Dermis microvascular lymphatic vessel endothelial cell (primary cell): Measurements from ENCODE around the gene AFG3L2. TPM values are rescaled to one million over a fixed set of nuclear protein-coding genes. Genes with fewer than 3 reads are reported as not detected.
"Not testable (repeated sequence)": the region's sequence is repeated elsewhere in the genome, so short reads cannot be mapped to it uniquely, and the experiment has no call there.

Source experiments
- DNase-seq, 2 donors: peaks; one replicate each; pipeline versions ENCODE4 v3.0.0 to v3.0.0-alpha.2; 2010; ENCODE audit warnings: low read depth in 2 of 2
- total RNA-seq: library from RNA; depleted of rRNA; stranded (reverse); fragments of >200 nt; gene quantifications from 2 replicates; pipeline ENCODE4 v1.2.1, GENCODE V29; 2014

AFG3L2 gene
- 33.4 and 36.8 TPM in 2 replicates for total RNA-seq

GRCh38 chr18:12376754-12377555 is at the start of gene AFG3L2:
TSS of gene AFG3L2 (minus strand) at chr18:12377227. CDS start at chr18:12377082, 145 bp downstream.
- DNase-seq, result peak; percentile 93 to 99

- no peak for DNase-seq
These were observed 47.2 kb upstream of the AFG3L2 start for GRCh38 chr18:12424252-12424651.

GRCh38 chr18:12423820-12424219 is 46.8 kb upstream of the AFG3L2 start:
- no peak for DNase-seq

DNA sequence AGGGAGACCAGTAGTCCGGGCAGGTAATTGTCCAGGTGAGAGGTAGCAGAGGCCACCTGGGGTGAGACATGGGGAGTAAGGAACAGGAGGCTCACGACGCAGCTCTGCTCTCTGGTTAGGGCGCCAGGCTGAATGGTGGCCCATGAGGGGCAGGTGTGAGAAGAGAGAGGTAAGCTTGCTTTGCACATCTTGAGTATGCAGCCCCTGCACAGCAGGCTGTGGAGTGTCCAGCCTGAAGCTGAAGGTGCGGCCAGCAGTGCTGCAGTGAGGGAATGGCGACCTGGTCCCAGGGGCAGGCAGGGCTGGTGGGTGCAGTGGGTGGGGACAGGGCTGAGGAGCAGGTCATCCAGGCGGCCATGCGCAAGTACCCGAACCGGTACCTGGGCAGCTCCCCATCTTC is 46.4 kb upstream of the AFG3L2 start:
- no peak for DNase-seq

DNA sequence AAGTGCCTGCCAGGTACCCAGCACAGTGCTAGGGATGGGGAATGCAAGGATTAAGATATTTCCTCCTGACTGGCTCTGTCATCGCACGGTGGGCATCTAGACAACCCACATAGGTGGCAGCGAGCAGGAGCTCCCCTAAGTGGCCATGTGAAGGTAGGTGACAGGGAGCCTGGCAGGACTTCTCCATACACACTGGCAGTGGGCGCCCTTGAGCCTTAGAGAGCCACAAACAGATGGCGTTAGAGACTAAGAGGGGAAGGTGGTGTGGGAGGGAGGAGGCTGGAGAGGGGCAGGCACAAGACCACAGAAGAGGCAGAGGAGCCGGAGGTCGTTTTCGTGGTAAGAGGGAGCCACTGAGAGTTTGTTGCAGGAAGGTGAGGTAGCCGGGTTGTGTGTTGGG is 45.9 kb upstream of the AFG3L2 start:
- peak in 1 of 2 donors; percentile 39 for DNase-seq

GRCh38 chr18:12421732-12422131 is 44.7 kb upstream of the AFG3L2 start:
- no peak for DNase-seq

DNA sequence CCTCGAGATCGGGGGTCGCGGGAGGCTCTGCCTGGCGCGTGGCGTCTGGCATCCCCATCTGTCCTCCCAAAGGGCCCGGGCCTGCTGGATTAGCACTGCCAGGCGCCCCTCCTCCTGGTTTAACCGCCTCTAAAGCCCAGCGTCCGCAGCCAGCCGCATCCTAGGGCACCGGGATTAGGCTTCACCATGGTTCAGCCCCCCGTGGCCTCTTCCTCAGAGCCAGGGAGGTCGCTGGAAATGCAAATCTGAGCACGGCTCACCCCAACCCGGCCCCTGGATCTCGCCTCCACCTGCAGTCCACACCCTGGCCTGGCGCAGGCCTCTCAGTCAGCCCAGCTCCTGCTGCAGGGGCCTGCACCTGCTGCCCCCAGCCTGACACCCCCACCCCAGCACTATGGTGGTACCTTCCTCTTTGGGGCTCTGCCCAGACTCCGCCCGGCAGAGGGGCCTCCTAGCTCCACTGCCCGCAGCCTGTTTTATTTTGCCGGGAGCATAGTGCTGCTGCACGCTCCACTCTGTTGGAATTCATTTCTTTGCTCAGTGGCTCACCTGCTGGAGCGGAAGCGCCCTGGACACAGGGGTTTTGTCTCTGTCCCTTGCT is 43.9 kb upstream of the AFG3L2 start:
- no peak for DNase-seq

GRCh38 chr18:12417687-12418086 is 40.7 kb upstream of the AFG3L2 start:
- DNase-seq, result no peak

GRCh38 chr18:12416098-12416729 is 39.2 kb upstream of the AFG3L2 start:
- no peak for DNase-seq

GRCh38 chr18:12411456-12411855 is 34.4 kb upstream of the AFG3L2 start:
- no peak for DNase-seq

DNA sequence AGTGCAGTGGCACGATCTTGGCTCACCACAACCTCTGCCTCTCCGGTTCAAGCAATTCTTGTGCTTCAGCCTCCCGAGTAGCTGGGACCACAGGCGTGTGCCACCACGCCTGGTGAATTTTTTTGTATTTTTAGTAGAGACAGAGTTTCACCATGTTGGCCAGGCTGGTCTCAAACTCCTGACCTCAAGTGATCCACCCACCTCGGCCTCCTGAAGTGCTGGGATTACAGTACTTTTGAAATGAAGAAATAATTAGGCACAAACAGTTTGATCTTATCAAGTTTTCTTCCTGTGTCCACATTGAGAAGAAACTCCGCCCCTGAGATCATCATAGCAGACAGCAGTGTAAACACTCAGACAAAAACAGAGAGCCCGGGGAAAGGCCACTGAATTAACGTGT is 33.7 kb upstream of the AFG3L2 start:
- not testable (repeated sequence) for DNase-seq

DNA sequence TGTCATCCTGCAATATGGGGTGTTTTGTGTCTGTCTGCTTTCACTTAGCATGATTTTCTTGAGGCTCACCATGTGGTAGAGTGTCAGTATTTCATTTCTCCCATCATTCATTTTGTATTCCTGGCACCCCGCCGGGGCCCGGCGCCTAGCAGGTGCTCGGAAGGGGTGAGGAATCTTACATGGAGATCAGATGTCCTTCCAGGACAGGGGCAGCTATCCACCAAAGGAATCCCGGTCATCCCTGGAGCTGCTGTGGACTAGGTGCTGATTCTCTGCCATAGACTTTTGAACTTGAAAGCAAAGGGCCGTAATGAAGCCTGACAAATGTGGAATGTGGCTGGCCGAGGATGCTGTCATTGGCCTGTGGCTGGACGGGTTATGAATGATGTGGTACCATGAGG is 33.1 kb upstream of the AFG3L2 start:
- no peak for DNase-seq

GRCh38 chr18:12409469-12409868 is 32.4 kb upstream of the AFG3L2 start:
- DNase-seq, result no peak

DNA sequence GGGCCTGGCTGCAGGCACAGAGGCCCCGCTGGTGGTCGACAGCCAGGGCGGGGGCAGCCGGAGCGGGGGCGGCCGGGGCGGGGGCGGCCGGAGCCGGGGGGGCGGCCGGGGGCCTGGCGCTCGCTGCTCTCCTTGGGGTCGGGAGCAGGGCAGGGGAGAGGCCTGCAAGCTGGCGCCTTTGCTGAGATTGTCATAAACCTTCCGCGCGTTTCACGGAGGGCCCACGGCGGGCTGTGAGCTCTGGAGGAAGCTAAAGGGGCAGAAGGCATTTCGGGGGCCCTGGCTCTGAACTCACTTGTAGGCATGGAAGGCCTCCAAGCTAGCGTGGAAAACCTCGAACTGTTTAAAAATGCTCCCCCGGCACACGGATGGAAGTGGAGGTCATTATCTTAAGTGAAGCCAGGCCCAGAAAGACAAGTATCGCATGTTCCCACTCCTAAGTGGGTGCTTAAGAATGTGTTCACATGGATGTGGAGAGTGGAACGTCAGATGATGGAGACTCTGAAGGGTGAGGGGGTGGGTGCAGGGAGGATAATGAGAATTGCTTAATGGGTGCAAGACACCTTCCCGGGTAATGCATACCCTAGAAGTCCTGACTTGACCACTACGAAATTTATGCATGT is 31.3 kb upstream of the AFG3L2 start:
- no peak for DNase-seq

DNA sequence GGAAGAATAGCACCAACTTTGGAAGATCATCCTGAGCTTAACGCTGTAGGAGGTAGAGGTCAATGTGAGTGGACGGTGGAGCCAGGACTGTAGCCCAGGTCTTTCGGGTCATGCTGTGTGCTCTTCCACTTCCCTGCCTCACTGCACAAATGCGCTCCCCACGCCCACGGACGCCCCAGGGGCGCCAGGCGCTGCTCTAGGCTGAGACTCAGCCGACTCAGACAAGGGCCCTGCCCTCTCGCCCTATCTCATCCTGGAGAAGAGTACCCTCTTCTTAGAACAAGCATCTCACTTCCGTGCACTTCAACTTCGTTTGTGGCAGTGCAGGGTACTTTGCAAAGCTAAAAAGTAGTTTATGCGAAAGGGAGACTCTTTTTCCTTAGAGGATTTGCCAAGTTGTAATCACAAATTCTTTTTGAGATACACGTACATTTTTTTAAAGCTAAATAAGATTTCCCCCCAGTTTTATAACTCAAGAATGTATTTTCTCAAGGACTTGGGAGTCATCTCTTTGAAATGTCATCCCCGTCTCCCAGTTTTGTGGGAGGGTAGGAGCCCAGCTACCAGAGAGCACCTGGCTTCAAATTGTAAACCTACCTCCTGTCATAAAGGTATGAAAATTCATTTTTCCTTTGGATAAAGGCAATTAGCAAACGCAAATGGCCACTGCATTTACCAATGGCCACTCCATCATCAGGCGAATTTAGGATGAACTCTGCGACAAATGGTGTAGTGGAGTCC is 29.5 kb upstream of the AFG3L2 start:
- DNase-seq, result no peak

- no peak for DNase-seq
These were observed 28.0 kb upstream of the AFG3L2 start for GRCh38 chr18:12405066-12405465.

GRCh38 chr18:12403601-12404506 is 26.8 kb upstream of the AFG3L2 start:
- DNase-seq, result peak in 1 of 2 donors; percentile 71

DNA sequence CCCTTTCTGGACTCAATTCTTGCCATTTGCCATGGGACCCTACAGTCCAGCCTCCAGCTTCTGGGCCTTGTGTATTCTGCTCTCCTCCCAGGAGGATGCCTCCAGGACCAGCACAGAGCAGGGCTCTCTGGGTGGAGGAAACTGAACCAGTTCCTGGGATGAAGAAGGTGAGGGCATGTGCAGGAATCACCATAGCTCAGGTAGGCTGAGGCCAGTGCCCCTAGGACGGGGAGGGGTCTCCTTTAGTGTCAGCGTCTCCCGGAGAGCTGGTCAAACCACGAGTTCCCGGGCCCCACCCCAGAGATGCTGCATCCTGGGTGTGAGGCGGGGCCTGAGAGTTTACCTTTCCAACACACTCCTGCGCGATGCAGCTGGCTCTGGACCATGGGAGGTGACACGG is 24.9 kb upstream of the AFG3L2 start:
- DNase-seq, result no peak

DNA sequence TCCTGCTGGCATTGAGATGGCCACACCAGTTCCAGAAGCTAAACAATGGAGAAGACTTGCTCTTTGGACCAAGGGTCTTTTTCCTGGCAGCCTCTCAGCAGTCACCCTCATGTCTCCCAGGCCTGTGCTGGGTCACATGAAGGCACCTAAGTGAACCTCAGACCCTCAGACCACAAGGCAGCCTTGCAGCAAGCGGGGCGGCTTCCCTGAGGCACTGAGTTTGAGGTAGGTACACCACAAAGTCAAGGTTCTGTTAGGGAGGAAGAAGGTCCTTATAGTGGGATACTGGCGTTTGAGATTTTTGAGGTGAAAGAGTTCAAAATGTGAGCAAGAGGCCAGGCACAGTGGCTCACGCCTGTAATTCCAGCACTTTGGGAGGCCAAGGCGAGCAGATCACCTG is 22.2 kb upstream of the AFG3L2 start:
- no peak for DNase-seq

DNA sequence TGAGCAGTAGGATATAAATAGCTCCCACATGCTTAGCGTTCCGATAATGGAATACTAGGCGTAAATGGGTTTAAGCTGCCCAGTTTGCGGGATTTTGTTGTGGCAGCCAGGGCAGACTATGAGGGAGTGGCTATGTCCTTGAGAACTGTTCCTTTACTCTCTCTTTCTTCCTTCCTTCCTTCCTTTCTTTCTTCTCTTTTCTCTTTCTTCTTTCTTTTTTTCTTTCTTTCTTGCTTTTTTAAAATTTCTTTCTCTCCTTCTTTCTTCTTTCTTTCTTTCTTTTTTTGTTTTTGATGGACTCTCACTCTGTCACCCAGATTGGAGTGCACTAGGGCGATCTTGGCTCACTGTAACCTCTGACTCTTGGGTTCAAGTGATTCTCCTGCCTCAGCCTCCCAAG is 21.6 kb upstream of the AFG3L2 start:
- DNase-seq, result no peak

DNA sequence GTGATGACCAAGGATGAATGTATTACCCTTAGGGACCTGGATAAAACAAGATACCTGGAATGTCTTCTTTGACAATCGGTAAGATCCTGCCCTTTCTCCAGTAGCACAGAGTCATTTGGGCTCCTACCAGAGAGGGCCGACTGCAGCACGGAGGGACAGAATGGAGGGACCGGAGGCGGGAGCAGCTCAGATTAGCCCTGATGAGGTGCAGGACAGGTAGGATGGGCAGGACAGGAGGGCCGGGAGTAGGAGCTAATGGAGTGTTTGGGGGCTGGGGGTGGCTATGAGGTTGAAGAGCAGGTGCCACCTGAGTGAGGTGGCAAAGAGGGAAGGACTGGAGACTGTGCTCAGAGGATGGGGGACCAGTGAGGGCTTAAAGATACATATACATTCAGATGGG is 20.8 kb upstream of the AFG3L2 start:
- DNase-seq, result no peak
